Right kidney (tissue), 1 donor: ENCODE results near the gene DENND4A.
"Not testable (repeated sequence)": the region's sequence is repeated elsewhere in the genome, so short reads cannot be mapped to it uniquely, and the experiment has no call there.

Experiments
- DNase-seq: peaks from one replicate; pipeline ENCODE4 v3.0.0-alpha.2; 2016

DENND4A gene

GRCh38 chr15:65818927-65819562 lies 27.0 kb upstream of the DENND4A start:
- no peak for DNase-seq

- no peak for DNase-seq
Measured at GRCh38 chr15:65816441-65816840, 24.3 kb upstream of the DENND4A start.

GRCh38 chr15:65816008-65816407 lies 23.9 kb upstream of the DENND4A start:
- not testable (repeated sequence) for DNase-seq

- not testable (repeated sequence) for DNase-seq
Measured at GRCh38 chr15:65814271-65814670, 22.2 kb upstream of the DENND4A start.

GRCh38 chr15:65812916-65813315 lies 20.8 kb upstream of the DENND4A start:
- no peak for DNase-seq

- no peak for DNase-seq
Measured at GRCh38 chr15:65812467-65812866, 20.4 kb upstream of the DENND4A start.

- no peak for DNase-seq
Measured at GRCh38 chr15:65811835-65812234, 19.7 kb upstream of the DENND4A start.

- not testable (repeated sequence) for DNase-seq
Measured at GRCh38 chr15:65811011-65811733, 19.1 kb upstream of the DENND4A start.

- DNase-seq = no peak
Measured at GRCh38 chr15:65806397-65806796, 14.3 kb upstream of the DENND4A start.

- DNase-seq = no peak
Measured at GRCh38 chr15:65805019-65805745, 13.1 kb upstream of the DENND4A start.

- DNase-seq = no peak
Measured at GRCh38 chr15:65804252-65804931, 12.3 kb upstream of the DENND4A start.

GRCh38 chr15:65801229-65801805 lies 9.2 kb upstream of the DENND4A start:
- DNase-seq = no peak

GRCh38 chr15:65796610-65797078 lies 4.6 kb upstream of the DENND4A start:
- DNase-seq = no peak

GRCh38 chr15:65795663-65796216 lies 3.6 kb upstream of the DENND4A start:
- no peak for DNase-seq

- DNase-seq = no peak
Measured at GRCh38 chr15:65793818-65794104, 1.7 kb upstream of the DENND4A start.

- no peak for DNase-seq
Measured at GRCh38 chr15:65792988-65793817, 1.1 kb upstream of the DENND4A start.

GRCh38 chr15:65791335-65792137 lies 557 bp downstream of the DENND4A start:
- DNase-seq = peak; percentile 83

GRCh38 chr15:65790694-65791334 lies 1.3 kb downstream of the DENND4A start:
- no peak for DNase-seq

- no peak for DNase-seq
Measured at GRCh38 chr15:65789759-65790425, 2.2 kb downstream of the DENND4A start.
